H9 (cell line): ENCODE measurements around the gene METTL23. TPM values are rescaled to one million over a fixed set of nuclear protein-coding genes. Genes with fewer than 3 reads are reported as not detected.

Experiments
- DNase-seq: peaks from one replicate; pipeline ENCODE4 v3.0.0-alpha.2; 2017
- H2AFZ ChIP-seq: one replicate; pipeline ENCODE4 v1.6.1; 2013; ENCODE audit warnings: mild to moderate bottlenecking, low read length, control low read depth, moderate library complexity
- H2AK5ac ChIP-seq: 2 replicates; pipeline ENCODE4 v1.6.1; 2013; ENCODE audit warnings: low read length, control low read depth, mixed read lengths; ENCODE audit not compliant: insufficient read length
- H2BK120ac ChIP-seq: one replicate; pipeline ENCODE4 v1.6.1; 2013; ENCODE audit warnings: low read depth, mild to moderate bottlenecking, low read length, control low read depth, inconsistent platforms; ENCODE audit not compliant: poor library complexity, severe bottlenecking
- H2BK12ac ChIP-seq: 2 replicates; pipeline ENCODE4 v1.6.1; 2013; ENCODE audit warnings: low read length, control low read depth, mixed read lengths, low read depth; ENCODE audit not compliant: insufficient read length
- H2BK15ac ChIP-seq: 2 replicates; pipeline ENCODE4 v1.6.1; 2013; ENCODE audit warnings: low read depth, low read length, control low read depth
- H2BK20ac ChIP-seq: one replicate; pipeline ENCODE4 v1.6.1; 2013; ENCODE audit warnings: low read depth, mild to moderate bottlenecking, low read length, control low read depth, inconsistent platforms; ENCODE audit not compliant: poor library complexity, severe bottlenecking
- H2BK5ac ChIP-seq: 2 replicates; pipeline ENCODE4 v1.6.1; 2013; ENCODE audit warnings: low read length, control low read depth, mixed read lengths; ENCODE audit not compliant: insufficient read length
- H3K14ac ChIP-seq: 2 replicates; pipeline ENCODE4 v1.6.1; 2013; ENCODE audit warnings: low read length, control low read depth; ENCODE audit not compliant: insufficient read depth
- H3K18ac ChIP-seq: 2 replicates; pipeline ENCODE4 v1.6.1; 2013; ENCODE audit warnings: low read depth, mild to moderate bottlenecking, mixed read lengths, low read length, control low read depth; ENCODE audit not compliant: insufficient read length
- H3K23ac ChIP-seq: 2 replicates; pipeline ENCODE4 v1.6.1; 2013; ENCODE audit warnings: low read length, control low read depth, mixed read lengths, low read depth; ENCODE audit not compliant: insufficient read length
- H3K23me2 ChIP-seq: 2 replicates; pipeline ENCODE4 v1.6.1; 2013; ENCODE audit warnings: low read depth, mild to moderate bottlenecking, mixed read lengths, low read length, control low read depth; ENCODE audit not compliant: insufficient read length, poor library complexity, severe bottlenecking
- H3K27ac ChIP-seq: 2 replicates; pipeline ENCODE4 v1.5.1; 2013; ENCODE audit warnings: low read length, control low read depth, mixed read lengths, low read depth; ENCODE audit not compliant: insufficient read length
- H3K27me3 ChIP-seq: 2 replicates; pipeline ENCODE4 v1.6.1; 2013; ENCODE audit warnings: low read length, control low read depth, inconsistent platforms; ENCODE audit not compliant: insufficient read depth
- H3K4ac ChIP-seq: 2 replicates; pipeline ENCODE4 v1.6.1; 2013; ENCODE audit warnings: low read depth, mild to moderate bottlenecking, control low read depth, inconsistent platforms, low read length, moderate library complexity
- H3K4me1 ChIP-seq: 2 replicates; pipeline ENCODE4 v1.6.1; 2013; ENCODE audit warnings: low read length, control low read depth, inconsistent platforms; ENCODE audit not compliant: insufficient read depth
- H3K4me2 ChIP-seq: 2 replicates; pipeline ENCODE4 v1.6.1; 2013; ENCODE audit warnings: low read length, control low read depth, mixed read lengths; ENCODE audit not compliant: insufficient read length, insufficient read depth
- H3K56ac ChIP-seq: 2 replicates; pipeline ENCODE4 v1.6.1; 2013; ENCODE audit warnings: low read depth, mild to moderate bottlenecking, mixed read lengths, low read length, control low read depth; ENCODE audit not compliant: insufficient read length
- H3K79me1 ChIP-seq: 2 replicates; pipeline ENCODE4 v1.6.1; 2013; ENCODE audit warnings: low read depth, mild to moderate bottlenecking, moderate library complexity, low read length, control low read depth, inconsistent platforms; ENCODE audit not compliant: insufficient read depth, poor library complexity, severe bottlenecking
- H3K79me2 ChIP-seq: 2 replicates; pipeline ENCODE4 v1.6.1; 2013; ENCODE audit warnings: low read length, control low read depth, inconsistent platforms; ENCODE audit not compliant: insufficient read depth
- H3K9ac ChIP-seq: 2 replicates; pipeline ENCODE4 v1.6.1; 2013; ENCODE audit warnings: low read length, control low read depth, mixed read lengths; ENCODE audit not compliant: insufficient read length; ENCODE audit errors: extremely low read depth
- H3K9me3 ChIP-seq: one replicate; pipeline ENCODE4 v1.6.1; 2013; ENCODE audit warnings: low read depth, low read length, inconsistent platforms; ENCODE audit not compliant: control insufficient read depth
- H3T11ph ChIP-seq: one replicate; pipeline ENCODE4 v1.6.1; 2013; ENCODE audit warnings: mild to moderate bottlenecking, low read length, control low read depth, inconsistent platforms
- H4K20me1 ChIP-seq: one replicate; pipeline ENCODE4 v1.6.1; 2013; ENCODE audit not compliant: control insufficient read depth, insufficient read length, insufficient read depth
- H4K5ac ChIP-seq: 2 replicates; pipeline ENCODE4 v1.6.1; 2013; ENCODE audit warnings: low read depth, mild to moderate bottlenecking, mixed read lengths, low read length, control low read depth; ENCODE audit not compliant: insufficient read length
- H4K8ac ChIP-seq: replicated peaks from 2 replicates; pipeline ENCODE4 v1.6.1; 2013; ENCODE audit warnings: low read length, control low read depth, mixed read lengths, low read depth; ENCODE audit not compliant: insufficient read length
- H4K91ac ChIP-seq: 2 replicates; pipeline ENCODE4 v1.6.1; 2013; ENCODE audit warnings: low read depth, mild to moderate bottlenecking, moderate library complexity, mixed read lengths, low read length, control low read depth; ENCODE audit not compliant: insufficient read length
- H3K27ac Mint-ChIP-seq, 3 experiments: 2 replicates in 2 of 3; 3 replicates in 1 of 3; pipeline ENCODE4 v1.8.0; 2020 to 2021; ENCODE audit warnings: mixed read lengths in 3 of 3, mild to moderate bottlenecking in 1 of 3, moderate library complexity in 1 of 3
- H3K27me3 Mint-ChIP-seq: 2 replicates; pipeline ENCODE4 v1.8.0; 2021; ENCODE audit warnings: low read depth, mild to moderate bottlenecking, moderate library complexity, mixed read lengths
- H3K36me3 Mint-ChIP-seq, 3 experiments: 2 replicates in 2 of 3; 3 replicates in 1 of 3; pipeline ENCODE4 v1.8.0; 2020 to 2021; ENCODE audit warnings: low read depth in 3 of 3, mixed read lengths in 3 of 3; ENCODE audit not compliant: insufficient read depth in 1 of 3
- H3K4me1 Mint-ChIP-seq, 2 experiments: 2 replicates each; pipeline ENCODE4 v1.8.0; 2020; ENCODE audit warnings: mixed read lengths in 2 of 2
- H3K4me3 Mint-ChIP-seq, 2 experiments: 2 replicates in 1 of 2; 3 replicates in 1 of 2; pipeline ENCODE4 v1.8.0; 2020 to 2021; ENCODE audit warnings: mild to moderate bottlenecking in 2 of 2, mixed read lengths in 2 of 2, moderate library complexity in 1 of 2
- H3K9me3 Mint-ChIP-seq, 2 experiments: 2 replicates in 1 of 2; 3 replicates in 1 of 2; pipeline ENCODE4 v1.8.0; 2020; ENCODE audit warnings: mild to moderate bottlenecking in 2 of 2, mixed read lengths in 2 of 2, moderate library complexity in 1 of 2
- WGBS: extraction: QIAGEN DNeasy Blood & Tissue Kit; methylation state at CpG from one replicate; pipeline ENCODE4 v1.1.7; 2013; ENCODE audit warnings: missing lambda C conversion rate, low lambda C conversion rate, mixed read lengths; ENCODE audit not compliant: insufficient read length; ENCODE audit errors: extremely low coverage; 5-methylcytosine and 5-hydroxymethylcytosine counted together
- total RNA-seq: library from RNA; stranded (reverse); gene quantifications from 2 replicates; pipeline ENCODE4 v1.2.1, GENCODE V29; 2021
- TF ChIP-seq, protein P1 (sequence below): fragments of 200-600 bp; sonication (generic); conservative IDR thresholded peaks from 3 replicates; pipeline ENCODE4 v1.8.0; 2021; ENCODE audit warnings: antibody characterized with exemption, mild to moderate bottlenecking

Gene METTL23
- total RNA-seq, 1 experiment from 2014 or later = 29.9 TPM

DNA sequence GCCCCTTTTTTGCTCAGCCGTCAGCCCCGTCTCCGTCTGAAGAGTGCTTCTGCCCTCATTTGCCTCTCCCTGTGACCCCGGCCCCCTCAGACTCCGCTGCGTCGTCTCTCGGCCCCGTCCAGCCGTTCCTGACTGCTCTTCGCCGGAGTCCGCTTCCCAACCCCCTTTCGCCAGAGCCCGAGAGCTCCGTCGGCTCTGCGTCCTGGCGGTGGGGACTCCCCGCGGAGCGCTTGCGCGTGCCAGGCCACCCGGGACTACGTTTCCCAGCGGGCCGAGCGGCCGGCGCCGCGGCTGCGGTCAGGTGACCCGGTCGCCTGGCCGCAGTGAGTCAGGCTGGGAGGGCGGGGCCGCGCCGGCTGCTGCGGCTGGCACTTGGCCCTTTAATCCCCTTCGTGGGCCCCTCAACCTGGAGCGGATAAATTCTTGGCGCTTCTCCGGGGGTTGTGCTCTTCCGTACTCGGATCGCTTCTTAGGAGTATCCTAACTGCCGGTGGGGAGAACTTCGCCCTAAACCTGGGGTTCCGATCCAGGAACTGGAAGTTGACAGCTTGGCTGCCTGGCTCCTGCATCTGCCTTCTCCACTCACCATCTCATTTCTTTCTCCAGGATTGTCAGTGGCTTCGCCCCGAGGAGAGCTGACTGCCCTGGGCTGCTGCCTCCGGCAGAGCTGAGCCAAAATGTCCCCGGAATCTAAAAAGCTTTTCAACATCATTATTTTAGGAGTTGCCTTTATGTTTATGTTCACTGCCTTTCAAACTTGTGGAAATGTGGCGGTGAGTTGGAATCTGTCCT is 11.2 kb downstream of the METTL23 start, which contains the start of gene MFSD11:
MFSD11 (plus strand) TSS at position 444 of the 792 bp plus-strand sequence; CDS start at position 678, 234 bp downstream.
- Histone ChIP-seq H3K18ac (peak within 1 kb of the TSS; percentile 99), H3K9ac (peak within 1 kb of the TSS; percentile 96), H2AFZ (no peak within 1 kb of the TSS), H3K79me1 (no peaks in the 10 kb centered on the region), H3K23me2 (no peaks in the 10 kb centered on the region), H3K4me2 (peak within 1 kb of the TSS; percentile 71), H3K9me3 (no peaks in the 10 kb centered on the region), H2BK20ac (no peak within 1 kb of the TSS), H3K79me2 (peaks cover 17% of the 10 kb centered on the region; the same call in 1 of the 2 replicates), H3K23ac (no peak within 1 kb of the TSS), H3K4ac (peak within 1 kb of the TSS; percentile 71), H2AK5ac (no peak within 1 kb of the TSS), H3T11ph (peak within 1 kb of the TSS; percentile 98), H3K56ac (peak within 1 kb of the TSS; percentile 93), H3K27me3 (no peaks in the 10 kb centered on the region), H3K4me1 (no peaks in the 10 kb centered on the region), H2BK5ac (peak within 1 kb of the TSS; percentile 84), H4K8ac (no peak within 1 kb of the TSS), H2BK15ac (no peak within 1 kb of the TSS), H4K5ac (peak within 1 kb of the TSS; percentile 73), H3K14ac (peak within 1 kb of the TSS; percentile 99), H3K27ac (peak within 1 kb of the TSS; percentile 78), H4K91ac (peak within 1 kb of the TSS; percentile 79), H4K20me1 (no peaks in the 10 kb centered on the region), H2BK120ac (peak within 1 kb of the TSS; percentile 93), H2BK12ac (peak within 1 kb of the TSS; percentile 97)
- Mint-ChIP-seq H3K36me3 (peaks cover 40 to 57% (median 43%) of the 10 kb centered on the region in 3 experiments), H3K9me3 (peaks cover 3 to 7% of the 10 kb centered on the region in 2 experiments; a peak in 2 of 5 replicates), H3K4me1 (peaks cover 29 to 34% of the 10 kb centered on the region in 2 experiments), H3K27ac (peak within 1 kb of the TSS; percentile 100), H3K4me3 (peak within 1 kb of the TSS; percentile 95 to 99), H3K27me3 (peaks cover 2% of the 10 kb centered on the region)
- WGBS = no CpG with 5 or more reads among the region's 57 CpGs
- TF ChIP-seq, protein P1, sequence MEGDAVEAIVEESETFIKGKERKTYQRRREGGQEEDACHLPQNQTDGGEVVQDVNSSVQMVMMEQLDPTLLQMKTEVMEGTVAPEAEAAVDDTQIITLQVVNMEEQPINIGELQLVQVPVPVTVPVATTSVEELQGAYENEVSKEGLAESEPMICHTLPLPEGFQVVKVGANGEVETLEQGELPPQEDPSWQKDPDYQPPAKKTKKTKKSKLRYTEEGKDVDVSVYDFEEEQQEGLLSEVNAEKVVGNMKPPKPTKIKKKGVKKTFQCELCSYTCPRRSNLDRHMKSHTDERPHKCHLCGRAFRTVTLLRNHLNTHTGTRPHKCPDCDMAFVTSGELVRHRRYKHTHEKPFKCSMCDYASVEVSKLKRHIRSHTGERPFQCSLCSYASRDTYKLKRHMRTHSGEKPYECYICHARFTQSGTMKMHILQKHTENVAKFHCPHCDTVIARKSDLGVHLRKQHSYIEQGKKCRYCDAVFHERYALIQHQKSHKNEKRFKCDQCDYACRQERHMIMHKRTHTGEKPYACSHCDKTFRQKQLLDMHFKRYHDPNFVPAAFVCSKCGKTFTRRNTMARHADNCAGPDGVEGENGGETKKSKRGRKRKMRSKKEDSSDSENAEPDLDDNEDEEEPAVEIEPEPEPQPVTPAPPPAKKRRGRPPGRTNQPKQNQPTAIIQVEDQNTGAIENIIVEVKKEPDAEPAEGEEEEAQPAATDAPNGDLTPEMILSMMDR = no peak
- peak; percentile 98 for DNase-seq
